ENCODE measurements around the gene IFTAP.
"Not testable (repeated sequence)": the region's sequence is repeated elsewhere in the genome, so short reads cannot be mapped to it uniquely, and the experiment has no call there.

Gene IFTAP

GRCh38 chr11:36594316-36594989 is at the start of gene IFTAP:
Gene IFTAP (plus strand): TSS chr11:36594502. CDS start chr11:36610104, 15,602 bp downstream.
- peak; percentile 85 for DNase-seq (ENCODE audit: low read depth)
- peak within 1 kb of the TSS; percentile 74 for H3K4me3 ChIP-seq (ENCODE audit: low read depth, low read length)

GRCh38 chr11:36550385-36551115 is 43.8 kb upstream of the IFTAP start:
- H3K4me3 ChIP-seq (ENCODE audit: low read depth, low read length), result no peak overlapping the region
- no peak for TF ChIP-seq CTCF (IDR thresholded peaks at IDR 0.05; ENCODE audit: control insufficient read depth, extremely low read depth, insufficient read depth)
- DNase-seq (ENCODE audit: low read depth), result no peak

More at GRCh38 chr11:36594316-36594989, at the start of gene IFTAP:
- TF ChIP-seq CTCF (IDR thresholded peaks at IDR 0.05; ENCODE audit: control insufficient read depth, extremely low read depth, insufficient read depth), result no peak

- not testable (repeated sequence) for H3K4me3 ChIP-seq (ENCODE audit: low read depth, low read length); DNase-seq (ENCODE audit: low read depth)
Measured at GRCh38 chr11:36557390-36557789, 36.9 kb upstream of the IFTAP start.

- TF ChIP-seq CTCF (IDR thresholded peaks at IDR 0.05; ENCODE audit: control insufficient read depth, extremely low read depth, insufficient read depth), result no peak
- DNase-seq (ENCODE audit: low read depth), result no peak
- H3K4me3 ChIP-seq (ENCODE audit: low read depth, low read length), result no peak overlapping the region
Measured at GRCh38 chr11:36557991-36558390, 36.3 kb upstream of the IFTAP start.

- no peak for DNase-seq (ENCODE audit: low read depth)
- H3K4me3 ChIP-seq (ENCODE audit: low read depth, low read length), result no peak overlapping the region
- no peak for TF ChIP-seq CTCF (IDR thresholded peaks at IDR 0.05; ENCODE audit: control insufficient read depth, extremely low read depth, insufficient read depth)
Measured at GRCh38 chr11:36558571-36559413, 35.5 kb upstream of the IFTAP start.

GRCh38 chr11:36564376-36565030 is 29.8 kb upstream of the IFTAP start:
- H3K4me3 ChIP-seq (ENCODE audit: low read depth, low read length), result peak overlapping the region; percentile 19; the same call in 1 of the 2 replicates
- peak; percentile 17 for DNase-seq (ENCODE audit: low read depth)
- peak; percentile 69 for TF ChIP-seq CTCF (IDR thresholded peaks at IDR 0.05; ENCODE audit: control insufficient read depth, extremely low read depth, insufficient read depth)

All from LNCaP clone FGC (cell line).